GM18873 (cell line): ENCODE data around the gene EIF2AK2.

Source experiments
- ATAC-seq: cut with Tn5 transposase; IDR thresholded peaks from one replicate; pipeline ENCODE4 v1.9.1; 2021; ENCODE audit warnings: mild to moderate bottlenecking, moderate library complexity, moderate number of reproducible peaks; ENCODE audit not compliant: unreplicated experiment, low FRiP score

The EIF2AK2 gene

GRCh38 chr2:37105150-37105549 lies 51.6 kb downstream of the EIF2AK2 start:
- no peak for ATAC-seq

DNA sequence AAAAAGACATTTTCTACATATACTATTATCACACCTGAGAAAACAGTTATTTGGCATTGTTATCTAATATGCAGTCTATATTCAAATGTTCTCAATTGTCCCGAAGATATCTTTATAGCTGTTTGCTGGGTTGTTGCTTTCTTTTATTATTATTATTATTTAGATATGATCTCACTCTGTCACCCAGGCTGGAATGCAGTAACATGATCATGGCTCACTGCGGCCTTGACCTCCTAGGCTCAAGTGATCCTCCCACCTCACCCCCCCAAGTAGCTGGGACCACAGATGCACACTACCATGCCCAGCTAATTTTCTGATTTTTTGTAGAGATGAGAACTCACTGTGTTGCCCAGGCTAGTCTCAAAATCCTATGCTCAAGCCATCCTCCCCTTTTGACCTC lies 52.6 kb downstream of the EIF2AK2 start:
- no peak for ATAC-seq

- no peak for ATAC-seq
Measured at GRCh38 chr2:37102588-37102987, 54.2 kb downstream of the EIF2AK2 start.

- ATAC-seq = no peak
Measured at GRCh38 chr2:37100054-37100453, 56.7 kb downstream of the EIF2AK2 start.

- no peak for ATAC-seq
Measured at GRCh38 chr2:37098416-37099118, 58.2 kb downstream of the EIF2AK2 start.

DNA sequence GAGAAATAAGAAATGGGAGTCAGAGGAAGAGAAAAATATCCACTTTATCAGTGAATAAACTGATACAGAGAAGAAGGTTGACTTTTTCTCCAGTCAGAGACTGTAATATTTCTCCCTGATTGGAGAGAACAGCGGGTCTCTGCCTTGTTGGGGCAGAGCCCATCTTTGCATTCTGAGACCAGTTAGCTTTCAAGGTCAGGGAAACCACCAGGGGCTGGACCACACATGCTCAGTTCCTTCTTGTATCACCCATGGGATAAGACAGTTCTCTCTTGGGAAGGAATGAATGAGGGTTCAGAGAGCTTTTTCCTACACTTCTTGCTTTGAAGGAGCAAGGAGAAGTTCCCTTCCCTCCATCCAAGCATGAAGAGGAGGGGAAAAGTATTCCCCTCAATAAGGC lies 60.2 kb downstream of the EIF2AK2 start:
- ATAC-seq = no peak

DNA sequence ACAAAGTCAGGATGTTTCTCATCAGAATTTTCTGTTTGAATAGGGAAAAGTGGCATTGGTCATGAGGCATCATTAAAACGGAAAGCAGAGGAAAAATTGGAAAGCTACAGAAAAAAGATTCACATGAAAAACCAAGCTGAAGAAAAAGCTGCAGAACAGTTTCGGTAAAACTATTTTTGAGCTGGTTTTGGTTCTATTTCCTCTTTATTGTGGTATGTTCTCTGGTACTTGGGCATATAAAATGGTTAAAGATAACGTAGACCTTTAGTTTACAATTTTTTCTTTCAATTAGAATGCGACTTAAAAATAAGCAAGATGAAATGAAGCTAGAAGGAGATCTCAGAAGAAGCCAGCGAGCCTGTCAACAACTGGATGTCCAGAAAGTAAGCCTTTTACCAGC lies 64.9 kb downstream of the EIF2AK2 start:
- peak; percentile 50 for ATAC-seq

DNA sequence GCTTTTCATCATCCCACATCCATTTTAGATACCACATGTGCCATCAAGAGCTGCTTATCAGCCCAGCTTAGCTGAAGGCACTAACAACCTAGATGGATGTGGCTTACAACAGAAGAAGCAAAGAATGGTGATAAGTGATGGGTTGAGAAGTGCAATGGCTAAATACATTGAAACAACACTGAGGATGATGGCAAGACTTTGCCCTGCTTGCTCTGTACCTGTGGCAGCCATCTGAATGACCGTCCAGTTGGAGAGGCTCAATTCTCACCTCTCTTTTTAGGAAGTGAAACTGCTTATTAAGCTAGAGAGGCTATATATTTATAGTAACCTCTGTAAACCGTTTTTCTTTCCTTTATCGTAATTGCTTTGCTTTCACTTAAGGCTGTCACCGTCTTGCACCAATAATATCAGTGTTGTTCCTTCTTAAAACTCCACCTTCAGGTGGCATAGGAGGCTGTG lies 66.7 kb downstream of the EIF2AK2 start:
- peak; percentile 64 for ATAC-seq

- ATAC-seq = no peak
Measured at GRCh38 chr2:37085731-37086147, 71.0 kb downstream of the EIF2AK2 start.

GRCh38 chr2:37084797-37085196 lies 72.0 kb downstream of the EIF2AK2 start:
- ATAC-seq = no peak

GRCh38 chr2:37083873-37084794 lies 72.6 kb downstream of the EIF2AK2 start, which contains the start of the genes GPATCH11 and HEATR5B:
TSS of gene GPATCH11 (plus strand) at chr2:37084518. CDS start at chr2:37088382, 3,864 bp downstream.
TSS of gene HEATR5B (minus strand) at chr2:37084372. CDS start at chr2:37083414, 958 bp downstream.
- ATAC-seq = peak; percentile 73

DNA sequence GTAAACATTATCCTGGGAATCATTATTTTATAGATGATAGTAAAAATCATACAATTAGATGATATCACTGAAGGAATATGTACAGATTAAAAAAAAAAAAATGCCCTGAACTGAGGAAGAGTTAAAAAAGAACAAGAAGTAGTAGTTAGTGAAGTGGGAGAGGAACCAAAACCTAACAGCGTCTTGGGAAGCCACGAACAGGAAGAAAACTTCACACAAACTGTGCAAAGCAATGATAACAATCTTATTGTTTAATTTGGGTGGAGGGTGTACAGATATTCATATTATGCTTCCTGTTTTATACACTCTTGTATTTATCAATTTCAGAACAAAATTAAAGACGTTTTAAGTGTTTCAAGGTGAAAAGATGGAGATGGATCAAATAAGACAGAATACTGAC lies 76.1 kb downstream of the EIF2AK2 start:
- no peak for ATAC-seq

- ATAC-seq = no peak
Measured at GRCh38 chr2:37080266-37080665, 76.5 kb downstream of the EIF2AK2 start.

GRCh38 chr2:37070931-37071330 lies 85.8 kb downstream of the EIF2AK2 start:
- no peak for ATAC-seq

DNA sequence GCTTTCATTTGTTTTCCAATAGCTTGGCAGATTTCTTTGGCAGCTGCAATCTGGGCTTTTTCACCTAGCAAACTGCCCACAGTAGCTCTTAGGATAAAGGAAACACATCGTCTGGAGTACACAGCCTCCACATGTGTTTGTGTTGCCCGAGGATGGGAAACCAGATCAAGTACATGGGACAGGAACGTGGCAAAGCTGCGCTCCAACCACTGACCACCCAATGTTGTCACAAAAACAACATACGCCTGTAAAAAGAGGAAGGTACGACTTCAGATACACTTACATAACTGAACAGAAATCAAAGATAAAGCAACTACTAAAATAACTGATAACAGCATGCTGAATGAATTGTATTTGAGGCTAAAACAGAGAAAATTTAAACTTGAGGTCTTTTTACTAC lies 88.1 kb downstream of the EIF2AK2 start:
- no peak for ATAC-seq

GRCh38 chr2:37061776-37062175 lies 95.0 kb downstream of the EIF2AK2 start:
- no peak for ATAC-seq

- ATAC-seq = no peak
Measured at GRCh38 chr2:37061013-37061711, 95.6 kb downstream of the EIF2AK2 start.

GRCh38 chr2:37060446-37060845 lies 96.3 kb downstream of the EIF2AK2 start:
- ATAC-seq = no peak

DNA sequence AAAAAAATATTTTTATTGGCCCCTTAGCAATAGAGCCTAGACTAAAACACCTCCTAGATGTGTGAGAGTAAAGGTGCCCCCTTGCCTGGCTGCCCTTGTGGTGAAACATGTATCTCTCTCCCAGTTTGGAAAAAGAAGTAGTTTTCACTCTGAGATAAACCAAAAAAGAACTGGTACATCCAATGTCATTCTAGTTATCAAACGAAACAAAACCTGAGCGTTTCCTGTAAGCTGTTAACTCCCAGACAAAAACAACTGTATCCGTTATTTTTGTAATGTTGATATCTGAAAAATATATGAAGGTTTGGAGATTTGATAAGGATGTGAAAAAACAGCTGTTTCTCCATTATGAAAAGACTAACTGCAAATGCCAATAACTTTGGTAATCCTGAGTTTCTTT lies 96.9 kb downstream of the EIF2AK2 start:
- no peak for ATAC-seq

DNA sequence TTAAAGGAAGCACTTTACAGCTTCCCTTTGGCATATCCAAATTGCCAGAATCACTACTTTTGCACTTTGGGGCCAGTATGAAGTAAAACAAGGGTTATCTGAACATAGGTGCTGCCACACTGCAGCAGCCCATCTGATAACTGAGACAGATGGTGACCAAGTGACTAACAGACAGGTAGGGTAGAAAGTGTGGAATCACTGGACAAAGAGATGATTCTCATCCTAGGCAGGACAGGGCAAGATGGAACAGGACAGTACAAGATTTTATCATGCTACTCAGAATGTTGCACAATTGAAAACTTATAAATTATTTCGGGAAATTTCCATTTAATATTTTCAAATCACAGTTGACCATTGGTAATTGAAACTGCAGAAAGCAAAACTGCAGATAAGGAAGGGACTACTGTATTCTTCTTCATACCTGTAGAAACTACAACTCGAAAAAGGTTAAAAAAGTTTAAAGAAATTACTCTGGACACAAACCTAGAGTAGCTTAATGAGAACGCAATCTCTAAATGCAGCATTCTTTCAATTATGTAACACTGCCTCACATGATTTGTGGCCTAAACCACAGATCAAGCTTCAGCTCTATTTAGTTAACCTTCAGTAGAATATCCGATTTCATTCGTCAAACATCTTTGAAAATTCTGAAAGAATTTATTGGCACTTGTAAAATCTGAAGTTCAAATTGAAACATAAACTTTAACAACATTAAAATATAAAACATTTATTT lies 104.0 kb downstream of the EIF2AK2 start:
- no peak for ATAC-seq
